ENCODE results near the gene PASK.

The PASK gene

DNA sequence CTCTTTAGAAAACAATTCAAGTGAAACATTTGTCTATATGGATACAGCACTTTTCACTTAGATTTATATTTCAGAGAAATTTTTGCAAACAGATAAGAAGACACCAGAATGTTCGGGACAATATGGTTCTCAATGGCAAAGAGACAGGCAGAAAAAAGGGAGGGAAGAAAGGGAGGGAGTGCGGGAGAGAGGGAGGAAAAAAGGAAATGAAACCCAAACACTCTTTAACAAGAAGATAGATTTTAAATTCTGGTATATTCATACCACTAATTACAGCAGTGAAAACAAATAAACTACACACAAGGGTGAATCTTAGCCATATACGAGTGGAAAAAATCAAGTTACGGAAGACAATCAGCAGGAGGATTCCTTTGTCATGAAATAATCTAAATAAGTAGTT, 3.0 kb downstream of the PASK start:
- DNase-seq = no peak

DNA sequence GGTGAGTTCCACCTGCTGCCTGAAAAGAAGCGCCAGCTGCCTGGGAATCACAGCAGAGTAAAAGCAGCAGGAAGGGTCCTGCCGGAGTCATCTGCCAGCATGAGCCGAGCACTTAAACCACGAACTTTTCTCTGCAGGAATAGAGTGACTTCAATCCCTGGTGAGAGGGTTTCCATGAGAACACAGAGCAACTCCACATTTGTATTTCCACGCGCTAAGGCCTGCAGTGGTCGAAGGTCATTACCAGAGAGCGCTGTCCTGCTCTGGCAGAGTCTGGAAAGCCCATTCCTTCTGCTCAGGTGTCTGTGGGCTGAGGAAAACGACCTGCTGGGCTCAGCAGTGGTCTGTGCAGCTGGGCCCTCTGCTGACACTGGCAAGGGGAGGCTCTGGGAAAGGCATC, 6.7 kb downstream of the PASK start:
- DNase-seq = no peak

DNA sequence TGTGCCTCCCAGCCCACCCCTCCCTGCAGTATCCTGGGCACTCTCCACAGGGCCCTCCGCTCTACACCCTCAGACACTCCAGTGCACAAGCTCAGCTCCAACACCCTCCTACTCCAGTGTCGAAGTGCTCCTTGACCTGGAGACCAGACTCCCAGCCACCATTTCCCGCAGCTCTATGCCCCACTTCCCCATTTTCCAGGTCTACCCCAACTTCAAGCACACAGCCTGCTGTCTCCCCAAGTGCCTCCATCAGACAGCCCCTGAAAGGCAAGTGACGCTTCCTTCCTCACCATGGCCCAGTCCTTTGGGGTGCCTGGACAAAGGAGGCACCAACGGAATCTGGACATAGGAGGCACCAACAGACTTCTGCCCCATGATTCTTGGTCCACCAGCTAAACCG, 7.2 kb downstream of the PASK start:
- no peak for DNase-seq

DNA sequence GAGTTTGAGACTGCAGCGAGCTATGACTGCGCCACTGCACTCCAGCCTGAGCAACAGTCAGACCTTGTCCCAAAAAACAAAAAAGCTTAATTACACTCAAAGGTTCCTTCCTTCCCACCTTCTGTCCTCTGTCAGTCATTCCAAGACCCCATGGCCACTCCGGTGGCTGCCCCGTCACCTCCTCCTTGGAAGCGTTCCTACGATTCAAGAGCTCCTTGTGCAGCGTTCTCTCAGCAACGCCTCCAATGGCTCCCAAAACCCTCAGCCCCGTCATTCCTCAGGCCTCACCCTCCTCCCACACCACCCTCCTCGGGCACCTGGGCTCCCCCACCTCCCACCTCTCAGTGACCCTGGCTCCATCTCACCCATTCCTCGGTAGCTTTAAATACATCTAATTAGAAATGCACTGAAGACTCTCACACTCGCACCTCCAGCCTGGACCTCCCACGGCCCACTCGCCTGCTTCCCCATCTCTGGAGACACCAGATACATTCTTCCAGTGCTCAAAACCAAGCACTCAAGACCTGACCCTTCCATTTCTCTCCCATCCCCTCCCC, 8.0 kb downstream of the PASK start:
- no peak for DNase-seq

DNA sequence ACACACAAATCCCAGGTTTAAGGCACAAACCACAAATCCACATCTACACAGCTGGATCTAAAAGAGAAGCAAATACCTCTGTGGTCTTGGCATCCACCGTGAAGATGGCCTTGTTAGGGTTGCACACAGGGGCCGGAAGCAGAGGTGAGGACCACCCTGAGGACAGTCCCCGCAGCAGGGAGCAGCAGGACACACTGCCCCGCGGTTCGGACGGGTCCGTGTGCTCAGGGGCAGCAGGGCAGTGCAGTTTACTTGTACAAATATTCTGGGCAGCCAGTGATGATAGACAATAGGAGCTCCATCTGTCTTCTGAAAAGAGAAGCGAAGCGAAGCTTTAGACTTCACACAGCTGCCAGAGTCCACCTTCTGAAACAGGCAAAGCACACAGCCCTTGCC, 8.8 kb downstream of the PASK start:
- no peak for DNase-seq

DNA sequence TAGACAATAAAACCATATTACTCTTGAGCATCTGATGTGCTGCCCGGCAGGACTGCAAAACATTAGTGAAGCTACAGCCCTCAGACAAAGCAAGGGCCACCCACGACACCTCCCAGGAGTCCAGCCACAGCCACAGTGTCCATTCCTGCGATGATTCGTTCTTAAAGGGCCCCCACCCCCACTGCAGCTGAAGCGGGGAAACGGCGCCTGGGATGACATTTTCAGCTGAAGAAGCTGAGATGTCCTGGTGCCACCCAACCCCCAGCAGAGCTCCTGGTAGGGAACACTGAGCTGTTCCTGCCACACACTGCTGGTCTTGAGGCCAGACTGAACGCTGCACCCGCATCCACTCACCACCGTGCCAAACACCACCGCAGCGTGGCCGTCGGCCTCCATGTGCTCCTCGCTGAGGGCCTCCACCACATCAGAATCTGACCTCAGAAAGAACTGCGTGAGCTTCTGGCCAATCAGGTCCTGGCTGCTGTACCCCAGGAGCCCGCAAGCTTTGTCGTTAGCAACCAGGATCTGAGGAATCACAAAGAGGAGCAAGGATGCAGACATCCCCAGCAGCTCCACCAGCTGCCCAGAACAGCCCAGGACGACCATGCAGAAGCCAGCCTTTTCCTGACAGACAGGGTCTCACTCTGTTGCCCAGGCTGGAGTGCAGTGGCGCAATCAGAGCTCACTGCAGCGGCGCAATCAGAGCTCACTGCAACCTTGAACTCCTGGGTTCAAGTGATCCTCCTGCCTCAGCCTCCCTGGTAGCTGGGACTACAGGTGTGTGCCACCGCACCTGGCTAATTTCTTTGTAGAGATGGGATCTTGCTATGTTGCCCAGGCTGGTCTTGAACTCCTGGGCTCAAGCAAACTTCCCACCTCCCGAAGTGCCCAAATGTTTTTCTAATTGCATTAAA, 9.5 kb downstream of the PASK start:
- DNase-seq = no peak

DNA sequence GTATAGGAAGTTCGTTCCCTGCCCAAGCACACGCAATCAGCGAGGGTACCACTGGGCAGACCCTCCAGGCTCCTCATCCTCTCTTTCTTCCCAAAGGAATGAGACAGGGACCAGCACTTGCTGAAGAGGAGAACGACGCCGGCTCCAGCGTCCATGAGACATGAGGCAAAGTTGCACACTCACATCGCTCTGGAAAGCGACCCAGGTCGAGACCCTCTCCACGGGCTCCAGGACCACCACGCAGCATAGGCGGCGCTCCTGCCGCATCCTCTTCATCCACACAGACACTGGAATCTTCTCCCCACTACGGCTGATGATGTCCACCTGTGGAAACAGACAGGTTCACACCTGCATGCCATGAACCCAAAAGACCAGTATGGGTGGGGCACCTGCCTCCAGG, 10.8 kb downstream of the PASK start:
- no peak for DNase-seq

DNA sequence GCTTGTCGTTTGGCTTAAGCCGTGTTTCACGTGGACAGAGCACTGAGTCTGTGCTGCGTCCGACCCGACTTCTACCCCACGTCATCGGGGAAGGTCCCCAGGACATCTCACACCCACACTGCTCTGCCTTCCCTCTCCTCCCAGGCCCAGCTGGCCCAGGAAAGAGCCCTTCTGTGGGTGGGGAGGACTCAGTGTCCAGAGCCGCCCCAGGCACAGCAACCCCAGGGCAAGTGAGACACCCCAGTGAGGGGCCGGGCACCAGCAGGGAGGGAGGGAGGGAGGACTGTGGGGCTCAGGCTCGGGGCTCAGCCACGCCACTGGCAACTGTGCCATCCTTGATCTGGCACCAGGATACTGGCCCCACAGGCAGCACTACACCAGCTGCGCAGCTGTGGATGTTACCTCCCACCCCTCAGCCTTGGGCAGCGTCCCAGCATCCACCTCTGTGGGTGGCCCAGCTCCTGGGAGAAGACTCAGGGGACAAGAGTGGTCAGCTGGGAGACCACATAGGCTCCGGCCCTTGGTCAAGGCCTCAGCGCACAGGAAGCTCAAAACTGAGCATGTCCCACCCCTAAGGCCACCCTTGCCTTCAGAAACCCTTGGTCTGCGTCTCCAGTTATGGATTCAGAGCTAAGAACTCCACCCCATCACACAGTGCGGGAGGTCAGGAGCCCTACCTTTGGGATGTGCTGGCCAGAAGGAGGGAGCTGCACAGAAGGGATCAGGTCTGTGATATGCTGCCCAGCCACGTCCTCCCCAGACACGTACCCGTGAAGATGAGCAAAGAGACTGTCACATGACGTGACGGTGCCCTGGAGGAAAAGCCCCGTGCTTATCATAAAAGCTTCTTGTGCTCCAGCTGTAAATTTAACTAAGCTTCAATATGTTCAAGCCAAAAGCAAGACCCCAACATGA, 11.7 kb downstream of the PASK start:
- no peak for DNase-seq

DNA sequence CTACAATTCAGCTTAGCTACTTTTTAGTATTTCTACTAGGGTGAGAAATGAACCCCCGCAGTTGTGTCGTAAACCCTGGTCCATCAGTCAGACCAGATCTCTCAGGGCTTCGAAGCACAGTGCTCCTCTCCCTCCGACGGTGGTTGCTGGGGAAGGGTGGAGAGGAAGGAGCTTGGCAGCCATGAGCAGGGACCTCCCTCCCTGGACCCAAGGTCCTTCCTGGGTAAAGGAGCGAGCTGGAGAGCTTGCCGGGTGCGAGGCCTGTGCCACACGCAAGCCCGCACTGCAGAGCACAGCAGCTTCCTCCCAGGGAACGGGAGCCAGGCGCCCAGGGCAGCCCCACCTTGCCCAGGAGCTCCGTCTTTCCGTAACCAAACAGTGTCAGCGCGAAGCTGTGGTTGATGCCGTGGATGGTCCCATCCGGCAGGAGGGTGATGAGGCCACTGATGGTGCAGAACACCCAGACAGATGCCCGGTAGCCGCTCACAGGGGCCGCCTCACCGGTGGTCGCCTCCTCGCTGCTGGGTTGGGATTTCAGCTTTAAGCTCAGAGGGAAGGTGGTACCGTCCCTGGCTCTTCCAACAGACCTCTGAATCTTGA, 12.5 kb downstream of the PASK start:
- no peak for DNase-seq

DNA sequence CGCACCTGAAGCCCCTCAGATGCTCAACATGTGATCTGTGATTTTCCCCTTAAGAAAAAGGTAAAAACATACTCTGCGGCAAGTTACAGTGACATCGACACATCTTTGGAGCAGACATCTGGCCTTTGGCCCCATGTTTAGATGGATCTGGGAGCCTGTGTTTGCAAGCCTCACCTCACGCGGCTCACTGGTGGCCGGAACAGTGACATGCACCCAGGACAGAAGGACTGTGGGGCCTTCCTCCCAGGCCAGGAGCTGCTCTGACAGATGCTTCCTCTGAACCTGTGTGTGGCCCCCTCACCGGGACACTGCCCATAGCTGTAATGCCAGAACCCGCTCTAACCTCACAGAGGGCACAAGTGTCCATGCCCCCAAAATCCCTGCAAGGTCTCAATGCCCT, 13.1 kb downstream of the PASK start:
- no peak for DNase-seq

DNA sequence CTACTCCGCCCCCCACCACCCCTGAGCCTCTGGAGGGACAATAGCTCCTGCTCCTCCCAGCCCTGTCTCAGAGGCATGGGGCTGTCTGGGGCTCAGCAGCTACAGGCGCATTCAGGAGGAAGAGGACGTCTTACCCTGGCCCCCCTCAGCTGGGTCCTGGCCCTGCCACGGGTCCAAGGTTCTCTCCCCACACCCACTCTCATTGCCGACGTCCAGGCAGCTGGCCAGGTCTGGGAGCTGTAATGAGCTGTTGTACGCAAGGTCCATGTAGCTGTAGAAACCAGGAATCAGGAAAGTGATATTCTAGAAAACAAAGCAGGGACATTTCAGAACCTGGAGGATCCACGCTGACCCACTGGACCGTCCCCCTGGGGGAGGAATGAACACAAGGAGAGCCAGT, 13.5 kb downstream of the PASK start:
- DNase-seq = no peak

DNA sequence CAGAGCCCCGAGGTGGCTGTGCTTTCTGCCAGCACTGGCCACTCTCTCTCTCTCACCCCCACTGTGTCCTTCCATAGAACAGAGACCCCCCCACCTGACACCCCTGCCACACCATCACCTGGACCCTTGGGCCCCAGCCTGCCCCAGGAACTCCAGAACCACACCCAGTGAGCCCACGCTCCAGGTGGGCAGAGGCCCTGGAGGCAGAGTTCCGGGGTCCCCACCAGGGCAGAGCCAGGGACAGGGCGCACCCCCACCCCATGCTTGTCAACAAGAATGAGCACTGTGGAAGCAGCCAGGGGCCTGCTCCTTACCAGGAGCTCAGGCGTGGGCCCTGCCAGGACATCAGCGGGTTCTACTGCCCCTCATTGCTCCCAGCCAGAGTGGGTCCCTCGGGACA, 14.6 kb downstream of the PASK start:
- DNase-seq = no peak

DNA sequence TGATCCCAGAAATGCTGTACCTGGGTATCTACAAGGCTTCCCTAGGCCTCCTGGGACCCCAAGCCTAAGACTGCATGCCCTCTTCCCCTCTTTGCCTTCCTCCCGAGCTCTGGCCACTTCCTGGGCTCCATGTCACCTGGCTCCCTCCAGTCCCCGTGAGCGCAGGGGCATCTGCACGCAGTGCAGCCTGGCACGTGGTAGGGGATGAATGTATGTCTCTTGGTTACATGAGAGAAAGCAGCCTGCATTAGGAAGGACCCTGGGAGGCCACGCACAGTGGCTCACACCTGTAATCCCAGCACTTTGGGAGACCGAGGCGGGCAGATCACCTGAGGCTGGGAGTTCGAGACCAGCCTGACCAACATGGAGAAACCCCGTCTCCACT, 15.8 kb downstream of the PASK start:
- DNase-seq = no peak

DNA sequence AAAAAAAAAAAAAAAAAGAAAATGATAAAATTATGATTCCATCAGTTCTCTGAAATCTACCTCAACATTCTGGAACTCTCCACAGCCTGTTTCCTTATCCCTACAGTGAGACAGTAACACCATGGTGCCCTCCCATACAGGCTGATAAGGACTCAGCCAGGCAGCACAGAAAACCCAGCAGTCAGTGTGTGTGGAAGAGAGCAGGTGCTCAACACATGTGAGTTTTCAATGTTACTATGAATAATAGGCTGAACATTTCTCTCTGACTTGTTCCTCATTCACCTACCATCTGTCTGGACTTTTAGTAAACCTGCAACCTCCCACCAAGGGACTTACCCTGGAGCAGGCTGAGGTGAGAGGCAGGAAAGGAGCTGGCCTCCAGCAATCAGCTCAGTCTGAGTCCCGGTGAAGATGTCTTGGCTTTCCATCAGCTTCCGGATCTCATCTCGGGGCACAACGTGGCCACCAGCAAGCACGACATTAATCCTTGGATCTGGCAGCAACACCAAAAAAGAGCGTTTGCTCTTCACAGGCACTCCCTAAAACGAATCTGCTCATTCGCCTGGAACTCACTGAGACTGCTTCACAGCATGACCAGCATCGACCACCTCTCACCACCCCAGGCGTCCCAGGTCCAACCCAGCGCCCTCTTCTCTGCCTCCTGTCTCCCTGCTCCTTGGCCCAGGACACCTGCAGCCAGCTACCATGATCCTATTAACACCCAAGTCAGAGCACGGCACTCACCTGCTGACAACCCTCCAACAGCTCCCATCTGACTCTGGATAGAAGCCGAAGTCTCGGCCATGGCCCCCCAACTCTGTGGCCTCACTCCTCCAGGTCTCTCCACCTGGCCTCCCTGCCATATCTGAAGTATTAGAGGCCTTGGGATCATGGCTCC, 16.5 kb downstream of the PASK start:
- DNase-seq = no peak

DNA sequence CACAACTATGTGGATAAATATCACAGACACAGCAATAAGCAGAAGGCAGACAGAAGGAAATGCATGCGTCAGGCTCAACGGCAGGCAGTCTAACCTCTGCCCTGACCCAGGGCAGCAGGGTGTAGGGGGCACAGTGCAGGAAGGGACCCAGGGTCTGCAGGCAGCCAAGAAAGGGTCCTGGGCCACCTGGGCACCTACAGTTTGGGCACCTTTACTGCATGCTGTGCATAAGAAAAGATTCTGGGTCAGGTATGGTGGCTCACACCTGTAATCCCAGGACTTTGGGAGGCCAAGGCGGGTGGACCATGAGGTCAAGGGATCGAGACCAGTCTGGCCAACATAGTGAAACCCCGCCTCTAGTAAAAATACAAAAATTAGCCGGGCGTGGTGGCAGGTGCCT, 17.7 kb downstream of the PASK start:
- no peak for DNase-seq

DNA sequence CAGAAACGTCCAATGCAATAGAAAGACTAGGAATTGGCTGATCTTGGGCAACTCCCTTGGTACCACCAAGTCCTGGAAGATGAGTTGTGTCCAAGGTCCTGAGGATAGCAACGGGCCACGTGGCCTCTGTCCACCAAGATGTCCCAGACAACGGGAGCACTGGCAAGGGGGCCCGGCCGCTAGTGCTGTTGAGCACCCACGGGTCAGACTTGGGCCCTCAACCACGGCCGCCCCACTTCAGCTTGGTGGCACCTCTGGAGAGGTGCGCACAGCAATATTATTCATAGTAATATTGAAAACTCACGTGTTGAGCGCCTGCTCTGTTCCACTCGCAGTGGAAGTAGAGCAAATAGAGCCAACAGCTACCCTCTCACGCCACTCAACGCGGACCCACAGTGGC, 19.0 kb downstream of the PASK start:
- DNase-seq = no peak

DNA sequence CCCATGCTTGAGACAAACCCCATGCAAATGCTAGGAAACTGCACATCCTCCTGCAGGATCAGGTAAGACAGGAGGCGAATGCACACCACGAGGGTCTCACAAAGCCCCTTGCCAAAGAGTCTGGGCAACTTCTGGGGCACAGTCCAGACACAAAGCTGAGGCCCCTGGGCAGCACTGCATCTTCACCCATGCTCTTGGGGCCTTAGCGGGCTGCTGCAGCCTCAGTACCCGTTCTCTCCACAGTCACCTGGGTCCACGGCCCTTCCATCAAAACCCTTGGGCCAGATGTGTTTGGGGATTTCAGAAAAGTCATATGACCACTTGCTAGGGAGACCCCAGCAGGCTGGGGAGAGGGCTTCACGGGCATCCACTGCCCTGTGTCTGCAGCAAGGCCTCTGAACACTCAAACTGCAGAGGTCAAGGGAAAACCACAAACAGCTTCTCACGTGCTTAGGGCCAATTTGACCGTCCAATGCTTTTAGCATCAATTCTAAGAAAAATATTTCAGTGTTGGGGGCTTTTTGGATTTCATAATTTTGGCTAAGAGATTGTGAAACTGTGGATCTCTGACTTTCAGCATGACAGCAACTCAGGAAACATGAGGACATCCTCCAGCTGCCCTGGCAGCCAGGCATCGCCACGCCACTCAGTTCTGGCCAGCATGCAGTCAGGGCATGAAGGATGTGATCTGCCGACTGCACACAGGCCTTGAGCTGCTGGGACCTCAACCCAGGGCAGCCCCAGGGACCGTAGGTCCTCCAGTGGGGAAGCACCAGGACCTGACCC, 20.0 kb downstream of the PASK start:
- DNase-seq = no peak

DNA sequence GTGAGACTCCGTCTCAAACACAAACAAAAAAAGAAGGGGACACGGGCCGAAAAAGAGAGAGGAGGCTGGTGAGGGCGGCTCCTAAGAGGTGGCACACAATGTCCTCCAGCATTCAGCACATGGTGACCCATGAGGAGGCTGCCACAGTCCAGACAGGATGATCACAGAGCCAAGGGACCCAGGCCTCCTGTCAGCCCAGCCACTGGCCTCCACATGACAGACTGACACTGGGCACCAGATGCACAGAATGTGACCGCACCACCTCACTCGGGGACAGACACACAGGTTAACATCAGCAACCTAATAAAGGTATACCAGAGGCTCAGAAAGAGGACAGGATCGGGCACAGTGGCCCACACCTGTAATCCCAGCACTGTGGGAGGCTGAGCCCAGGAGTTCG, 21.0 kb downstream of the PASK start:
- no peak for DNase-seq

DNA sequence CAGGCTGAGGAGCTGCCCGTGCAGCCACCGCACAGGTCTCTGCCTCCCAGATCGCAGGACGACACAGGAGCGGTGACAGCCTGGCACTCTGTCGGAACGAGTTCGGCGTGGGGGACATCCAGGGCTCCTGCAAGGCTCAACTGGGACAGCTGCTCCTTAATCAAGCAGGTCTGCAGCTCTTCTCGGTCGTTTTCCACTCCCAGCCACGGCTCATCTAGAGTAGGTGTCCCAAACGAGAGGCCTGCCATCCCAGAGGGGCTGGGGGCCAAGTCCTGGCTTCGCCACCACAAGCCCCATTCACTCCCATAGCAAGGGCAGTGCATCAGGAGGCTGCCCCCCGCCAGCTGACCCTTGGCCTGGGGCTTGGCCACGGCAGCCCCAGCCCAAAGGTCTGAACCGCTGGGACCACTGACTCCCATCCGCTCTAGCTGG, 22.5 kb downstream of the PASK start:
- no peak for DNase-seq

DNA sequence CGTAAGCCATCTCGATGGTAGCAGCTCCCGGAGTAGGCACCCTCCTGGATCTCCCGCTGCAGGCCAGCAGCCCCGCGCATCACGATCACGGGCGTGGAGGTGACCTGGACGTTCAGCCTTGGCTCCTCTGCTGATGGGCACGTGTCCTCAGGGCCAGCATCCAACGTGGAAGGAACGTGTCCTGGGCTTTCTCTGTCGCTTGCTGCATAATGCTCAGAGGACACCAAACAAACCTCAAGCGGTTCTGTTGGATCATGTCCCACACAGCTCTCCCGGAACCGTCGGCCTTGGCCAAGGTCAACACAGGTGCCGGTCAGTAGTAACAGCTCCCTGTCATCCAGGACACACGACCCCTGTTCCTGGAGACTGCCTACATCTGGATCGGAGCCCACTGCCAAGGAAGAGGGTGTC, 23.1 kb downstream of the PASK start:
- DNase-seq = no peak

DNA sequence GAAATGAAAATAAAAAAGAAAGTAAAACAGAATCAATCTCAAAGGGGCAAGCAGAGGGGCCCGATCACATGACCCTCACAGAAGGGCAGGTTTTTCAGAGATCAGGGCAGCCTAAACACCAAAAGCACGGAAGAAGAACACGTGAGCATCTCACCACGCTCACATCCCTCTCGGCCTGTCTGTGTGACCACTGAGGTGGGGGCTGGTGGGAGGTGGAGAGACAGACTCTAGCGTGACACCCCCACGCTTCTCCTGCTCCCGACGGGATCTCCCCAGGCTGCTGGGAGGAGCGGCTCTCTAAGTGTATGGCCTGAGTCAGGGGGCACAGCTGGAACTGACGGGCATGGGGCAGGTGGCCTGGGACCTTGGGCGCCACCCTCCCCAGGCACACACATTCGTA, 23.6 kb downstream of the PASK start:
- no peak for DNase-seq
